ENCODE results near the gene LYPD6. TPM values are rescaled to one million over a fixed set of nuclear protein-coding genes. Genes with fewer than 3 reads are reported as not detected.

The LYPD6 gene
- total and polyA plus RNA-seq, 9 of the 15 experiments (the other 6 are each of a cell fraction or from before 2014, with no cell fraction given) = not detected

- no peak for TF ChIP-seq AFF1 (IDR thresholded peaks at IDR 0.05; ENCODE audit: low read depth in 1 of 2, partially characterized antibody in 2 of 2)
- no peak for TF ChIP-seq ARID1B (IDR thresholded peaks at IDR 0.05)
- TF ChIP-seq PYGO2 (tag; IDR thresholded peaks at IDR 0.05) = no peak
- no peak for TF ChIP-seq RFX5 (IDR thresholded peaks at IDR 0.05; ENCODE audit: low read depth, low read length)
- TF ChIP-seq CBFA2T3 (IDR thresholded peaks at IDR 0.05) = no peak
- TF ChIP-seq SAFB2 (IDR thresholded peaks at IDR 0.05; ENCODE audit: borderline replicate concordance, low read depth, low read length, severe bottlenecking) = no peak
- no peak for TF ChIP-seq PHB (CRISPR knock-in tag; IDR thresholded peaks at IDR 0.05)
- no peak for TF ChIP-seq YY1 (IDR thresholded peaks at IDR 0.05; ENCODE audit: borderline replicate concordance in 1 of 3, control insufficient read depth in 1 of 3, extremely low read depth in 1 of 3, insufficient read depth in 3 of 3, insufficient read length in 1 of 3, insufficient replicate concordance in 2 of 3, low read depth in 1 of 3, low read length in 2 of 3)
- no peak for TF ChIP-seq ZNF778 (CRISPR knock-in tag; IDR thresholded peaks at IDR 0.05)
- no peak for TF ChIP-seq ZNF586 (CRISPR knock-in tag; conservative IDR thresholded peaks at IDR 0.05)
- TF ChIP-seq, protein P1, sequence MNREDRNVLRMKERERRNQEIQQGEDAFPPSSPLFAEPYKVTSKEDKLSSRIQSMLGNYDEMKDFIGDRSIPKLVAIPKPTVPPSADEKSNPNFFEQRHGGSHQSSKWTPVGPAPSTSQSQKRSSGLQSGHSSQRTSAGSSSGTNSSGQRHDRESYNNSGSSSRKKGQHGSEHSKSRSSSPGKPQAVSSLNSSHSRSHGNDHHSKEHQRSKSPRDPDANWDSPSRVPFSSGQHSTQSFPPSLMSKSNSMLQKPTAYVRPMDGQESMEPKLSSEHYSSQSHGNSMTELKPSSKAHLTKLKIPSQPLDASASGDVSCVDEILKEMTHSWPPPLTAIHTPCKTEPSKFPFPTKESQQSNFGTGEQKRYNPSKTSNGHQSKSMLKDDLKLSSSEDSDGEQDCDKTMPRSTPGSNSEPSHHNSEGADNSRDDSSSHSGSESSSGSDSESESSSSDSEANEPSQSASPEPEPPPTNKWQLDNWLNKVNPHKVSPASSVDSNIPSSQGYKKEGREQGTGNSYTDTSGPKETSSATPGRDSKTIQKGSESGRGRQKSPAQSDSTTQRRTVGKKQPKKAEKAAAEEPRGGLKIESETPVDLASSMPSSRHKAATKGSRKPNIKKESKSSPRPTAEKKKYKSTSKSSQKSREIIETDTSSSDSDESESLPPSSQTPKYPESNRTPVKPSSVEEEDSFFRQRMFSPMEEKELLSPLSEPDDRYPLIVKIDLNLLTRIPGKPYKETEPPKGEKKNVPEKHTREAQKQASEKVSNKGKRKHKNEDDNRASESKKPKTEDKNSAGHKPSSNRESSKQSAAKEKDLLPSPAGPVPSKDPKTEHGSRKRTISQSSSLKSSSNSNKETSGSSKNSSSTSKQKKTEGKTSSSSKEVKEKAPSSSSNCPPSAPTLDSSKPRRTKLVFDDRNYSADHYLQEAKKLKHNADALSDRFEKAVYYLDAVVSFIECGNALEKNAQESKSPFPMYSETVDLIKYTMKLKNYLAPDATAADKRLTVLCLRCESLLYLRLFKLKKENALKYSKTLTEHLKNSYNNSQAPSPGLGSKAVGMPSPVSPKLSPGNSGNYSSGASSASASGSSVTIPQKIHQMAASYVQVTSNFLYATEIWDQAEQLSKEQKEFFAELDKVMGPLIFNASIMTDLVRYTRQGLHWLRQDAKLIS (CRISPR knock-in tag; IDR thresholded peaks at IDR 0.05) = no peak
- TF ChIP-seq ZMIZ1 (IDR thresholded peaks at IDR 0.05; ENCODE audit: low read depth in 2 of 2, low read length in 2 of 2) = no peak
These were observed 779 bp upstream of the LYPD6 start (continued) for GRCh38 chr2:149329489-149330126.
